ENCODE data around the gene PTPRA.
A peak's percentile ranks its signal among the peaks of the same experiment; 100 is the strongest.
"Not testable (repeated sequence)": the region's sequence is repeated elsewhere in the genome, so short reads cannot be mapped to it uniquely, and the experiment has no call there.

The PTPRA gene

GRCh38 chr20:3044336-3044965 is 171.2 kb downstream of the PTPRA start:
- no peak for DNase-seq (ENCODE audit: low spot score)

- DNase-seq (ENCODE audit: low spot score) = peak; percentile 88
Measured at GRCh38 chr20:3045042-3045815, 171.9 kb downstream of the PTPRA start.

GRCh38 chr20:3045816-3046676 is 172.8 kb downstream of the PTPRA start, which contains the start of gene MRPS26:
Gene MRPS26, plus strand, starts transcription at chr20:3046052. Its CDS starts 17 bp downstream, at chr20:3046069.
- peak; percentile 93 for DNase-seq (ENCODE audit: low spot score)

- peak; percentile 22 for DNase-seq (ENCODE audit: low spot score)
Measured at GRCh38 chr20:3046677-3047462, 173.6 kb downstream of the PTPRA start.

- DNase-seq (ENCODE audit: low spot score) = no peak
Measured at GRCh38 chr20:3047486-3048419, 174.5 kb downstream of the PTPRA start.

- DNase-seq (ENCODE audit: low spot score) = no peak
Measured at GRCh38 chr20:3051385-3052019, 178.2 kb downstream of the PTPRA start.

- DNase-seq (ENCODE audit: low spot score) = no peak
Measured at GRCh38 chr20:3059489-3059888, 186.2 kb downstream of the PTPRA start.

- not testable (repeated sequence) for DNase-seq (ENCODE audit: low spot score)
Measured at GRCh38 chr20:3064119-3064518, 190.8 kb downstream of the PTPRA start.

GRCh38 chr20:3067139-3068014 is 194.1 kb downstream of the PTPRA start:
- DNase-seq (ENCODE audit: low spot score) = no peak

GRCh38 chr20:3068075-3068474 is 194.8 kb downstream of the PTPRA start:
- no peak for DNase-seq (ENCODE audit: low spot score)

- no peak for DNase-seq (ENCODE audit: low spot score)
Measured at GRCh38 chr20:3068986-3069900, 196.0 kb downstream of the PTPRA start.

GRCh38 chr20:3070725-3071124 is 197.4 kb downstream of the PTPRA start:
- no peak for DNase-seq (ENCODE audit: low spot score)

GRCh38 chr20:3071266-3071609 is 198.0 kb downstream of the PTPRA start:
- DNase-seq (ENCODE audit: low spot score) = no peak

- no peak for DNase-seq (ENCODE audit: low spot score)
Measured at GRCh38 chr20:3071610-3072529, 198.6 kb downstream of the PTPRA start, which contains the start of gene OXT. Gene OXT, plus strand, starts transcription at chr20:3071620. Its CDS starts 36 bp downstream, at chr20:3071656.

- DNase-seq (ENCODE audit: low spot score) = no peak
Measured at GRCh38 chr20:3072530-3073250, 199.4 kb downstream of the PTPRA start.

GRCh38 chr20:3073251-3073643 is 200.0 kb downstream of the PTPRA start:
- not testable (repeated sequence) for DNase-seq (ENCODE audit: low spot score)

All from hepatic stellate cell (primary cell).